ENCODE data around the gene SLC2A11. TPM values are rescaled to one million over a fixed set of nuclear protein-coding genes. Genes with fewer than 3 reads are reported as not detected.

SLC2A11 gene
- total RNA-seq, 1 experiment from 2014 or later = 18.9 TPM

DNA sequence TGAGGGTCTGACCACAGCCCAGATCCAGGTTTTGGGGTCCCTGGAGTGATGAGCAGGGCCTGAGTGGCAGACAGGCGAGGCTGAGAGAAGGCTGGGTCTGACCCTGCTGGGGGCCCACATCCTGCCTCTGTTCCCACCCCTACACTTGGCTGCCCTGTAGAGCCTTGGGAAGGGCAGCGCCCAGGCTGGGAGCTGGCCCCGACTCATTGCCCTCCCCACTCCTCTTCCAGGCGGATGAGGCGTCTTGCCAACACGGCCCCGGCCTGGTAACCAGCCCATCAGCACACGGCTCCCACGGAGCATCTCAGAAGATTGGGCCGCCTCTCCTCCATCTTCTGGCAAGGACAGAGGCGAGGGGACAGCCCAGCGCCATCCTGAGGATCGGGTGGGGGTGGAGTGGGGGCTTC, 23.8 kb upstream of the SLC2A11 start:
- Mint-ChIP-seq H3K4me1 (ENCODE audit: low read depth, unreplicated experiment) (peaks cover 14% of the 10 kb centered on the region), H3K4me3 (ENCODE audit: low read depth, unreplicated experiment) (no peak overlapping the region), H3K9me3 (ENCODE audit: low read depth, unreplicated experiment) (no peaks in the 10 kb centered on the region), H3K27me3 (ENCODE audit: unreplicated experiment) (peaks cover 10% of the 10 kb centered on the region), H3K27ac (ENCODE audit: unreplicated experiment) (no peak overlapping the region), H3K36me3 (ENCODE audit: insufficient read depth, unreplicated experiment) (peaks cover 42% of the 10 kb centered on the region)
- no TSS peak for BruUV-seq (replicated peaks)
- DNase-seq = no peak
- TF ChIP-seq, protein P1, sequence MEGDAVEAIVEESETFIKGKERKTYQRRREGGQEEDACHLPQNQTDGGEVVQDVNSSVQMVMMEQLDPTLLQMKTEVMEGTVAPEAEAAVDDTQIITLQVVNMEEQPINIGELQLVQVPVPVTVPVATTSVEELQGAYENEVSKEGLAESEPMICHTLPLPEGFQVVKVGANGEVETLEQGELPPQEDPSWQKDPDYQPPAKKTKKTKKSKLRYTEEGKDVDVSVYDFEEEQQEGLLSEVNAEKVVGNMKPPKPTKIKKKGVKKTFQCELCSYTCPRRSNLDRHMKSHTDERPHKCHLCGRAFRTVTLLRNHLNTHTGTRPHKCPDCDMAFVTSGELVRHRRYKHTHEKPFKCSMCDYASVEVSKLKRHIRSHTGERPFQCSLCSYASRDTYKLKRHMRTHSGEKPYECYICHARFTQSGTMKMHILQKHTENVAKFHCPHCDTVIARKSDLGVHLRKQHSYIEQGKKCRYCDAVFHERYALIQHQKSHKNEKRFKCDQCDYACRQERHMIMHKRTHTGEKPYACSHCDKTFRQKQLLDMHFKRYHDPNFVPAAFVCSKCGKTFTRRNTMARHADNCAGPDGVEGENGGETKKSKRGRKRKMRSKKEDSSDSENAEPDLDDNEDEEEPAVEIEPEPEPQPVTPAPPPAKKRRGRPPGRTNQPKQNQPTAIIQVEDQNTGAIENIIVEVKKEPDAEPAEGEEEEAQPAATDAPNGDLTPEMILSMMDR (IDR thresholded peaks at IDR 0.05; ENCODE audit: unreplicated experiment) = no peak
- intact Hi-C loops (cut with micrococcal nuclease; ENCODE audit: unreplicated experiment) = loop anchor here (10.0 kb wide), 1 partner anchor 49 kb away; the partner anchor contains the start of gene SMARCB1
- CTCF ChIA-PET = no interaction called here

DNA sequence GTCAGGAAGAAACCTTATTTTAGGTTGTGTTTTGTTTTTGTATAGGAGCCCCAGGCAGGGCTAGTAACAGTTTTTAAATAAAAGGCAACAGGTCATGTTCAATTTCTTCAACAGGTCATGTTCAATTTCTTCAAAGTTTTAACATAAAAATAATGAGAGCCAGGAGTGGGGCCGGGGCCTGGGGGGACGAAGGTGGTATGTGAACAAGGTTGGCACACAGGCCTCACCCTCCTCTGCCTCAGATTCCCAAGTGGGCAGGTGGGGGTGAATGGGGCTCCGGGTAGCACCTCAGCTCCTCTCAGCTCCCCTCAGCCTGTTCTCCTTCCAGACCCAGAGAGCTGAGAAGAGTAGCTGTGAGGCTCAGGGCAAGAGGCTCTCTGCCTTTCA, 23.3 kb upstream of the SLC2A11 start:
- TF ChIP-seq, protein P1 (IDR thresholded peaks at IDR 0.05; ENCODE audit: unreplicated experiment) = no peak
- no TSS peak for BruUV-seq (replicated peaks)
- H3K27ac Mint-ChIP-seq (ENCODE audit: unreplicated experiment) = no peak overlapping the region
- CTCF ChIA-PET = no interaction called here
- intact Hi-C loops (cut with micrococcal nuclease; ENCODE audit: unreplicated experiment) = loop anchor here (10.0 kb wide), 1 partner anchor 50 kb away; the partner anchor contains the start of gene SMARCB1
- peaks cover 15% of the 10 kb centered on the region for H3K27me3 Mint-ChIP-seq (ENCODE audit: unreplicated experiment)
- peaks cover 47% of the 10 kb centered on the region for H3K36me3 Mint-ChIP-seq (ENCODE audit: insufficient read depth, unreplicated experiment)
- H3K9me3 Mint-ChIP-seq (ENCODE audit: low read depth, unreplicated experiment) = no peaks in the 10 kb centered on the region
- H3K4me3 Mint-ChIP-seq (ENCODE audit: low read depth, unreplicated experiment) = no peak overlapping the region
- no peak for DNase-seq
- H3K4me1 Mint-ChIP-seq (ENCODE audit: low read depth, unreplicated experiment) = peaks cover 18% of the 10 kb centered on the region

DNA sequence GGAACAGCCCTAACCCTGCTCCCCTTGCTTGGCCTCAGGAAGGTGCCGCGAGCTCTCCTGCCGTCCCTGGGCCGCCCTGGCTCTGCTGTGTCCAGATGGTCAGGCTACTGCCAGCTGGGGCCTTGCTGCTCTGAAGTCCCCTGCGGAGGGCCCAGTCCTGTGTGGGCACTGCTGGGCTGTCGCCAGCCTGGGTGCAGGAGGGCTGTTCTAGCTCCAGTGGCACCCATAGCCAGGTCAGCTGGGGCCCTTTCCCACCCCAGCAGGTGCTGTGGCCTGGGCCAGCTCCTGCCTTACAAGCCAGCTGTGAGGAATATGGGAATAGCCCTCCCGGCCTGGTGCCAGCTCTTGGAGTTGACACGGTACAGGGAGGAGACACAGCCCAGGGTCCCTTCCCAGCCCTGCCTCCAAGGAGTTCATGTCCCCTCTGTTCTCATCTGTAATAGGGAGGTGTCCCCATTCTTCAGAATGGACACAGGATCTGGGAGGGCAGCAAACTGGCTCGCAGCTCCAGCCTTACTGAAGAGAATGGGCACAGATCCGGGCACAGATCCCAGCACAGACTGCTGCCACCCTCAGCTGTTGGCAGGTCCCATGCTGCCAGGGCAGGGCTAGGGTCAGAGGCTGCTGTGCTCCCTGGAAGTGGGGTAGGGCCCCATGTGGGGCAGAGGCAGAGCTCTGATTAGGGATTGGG, 22.7 kb upstream of the SLC2A11 start:
- Mint-ChIP-seq H3K9me3 (ENCODE audit: low read depth, unreplicated experiment) (no peaks in the 10 kb centered on the region), H3K36me3 (ENCODE audit: insufficient read depth, unreplicated experiment) (peaks cover 48% of the 10 kb centered on the region), H3K27me3 (ENCODE audit: unreplicated experiment) (peaks cover 20% of the 10 kb centered on the region), H3K4me3 (ENCODE audit: low read depth, unreplicated experiment) (no peak overlapping the region), H3K27ac (ENCODE audit: unreplicated experiment) (no peak overlapping the region), H3K4me1 (ENCODE audit: low read depth, unreplicated experiment) (peaks cover 23% of the 10 kb centered on the region)
- no TSS peak for BruUV-seq (replicated peaks)
- DNase-seq = no peak
- TF ChIP-seq, protein P1 (IDR thresholded peaks at IDR 0.05; ENCODE audit: unreplicated experiment) = no peak
- intact Hi-C loops (cut with micrococcal nuclease; ENCODE audit: unreplicated experiment) = loop anchor here (10.0 kb wide), 1 partner anchor 50 kb away; the partner anchor contains the start of gene SMARCB1
- CTCF ChIA-PET = interaction anchor here (0.6 kb wide), 1 partner anchor 266 kb away, joined by 3 read pairs; no protein-coding TSS in a partner anchor

DNA sequence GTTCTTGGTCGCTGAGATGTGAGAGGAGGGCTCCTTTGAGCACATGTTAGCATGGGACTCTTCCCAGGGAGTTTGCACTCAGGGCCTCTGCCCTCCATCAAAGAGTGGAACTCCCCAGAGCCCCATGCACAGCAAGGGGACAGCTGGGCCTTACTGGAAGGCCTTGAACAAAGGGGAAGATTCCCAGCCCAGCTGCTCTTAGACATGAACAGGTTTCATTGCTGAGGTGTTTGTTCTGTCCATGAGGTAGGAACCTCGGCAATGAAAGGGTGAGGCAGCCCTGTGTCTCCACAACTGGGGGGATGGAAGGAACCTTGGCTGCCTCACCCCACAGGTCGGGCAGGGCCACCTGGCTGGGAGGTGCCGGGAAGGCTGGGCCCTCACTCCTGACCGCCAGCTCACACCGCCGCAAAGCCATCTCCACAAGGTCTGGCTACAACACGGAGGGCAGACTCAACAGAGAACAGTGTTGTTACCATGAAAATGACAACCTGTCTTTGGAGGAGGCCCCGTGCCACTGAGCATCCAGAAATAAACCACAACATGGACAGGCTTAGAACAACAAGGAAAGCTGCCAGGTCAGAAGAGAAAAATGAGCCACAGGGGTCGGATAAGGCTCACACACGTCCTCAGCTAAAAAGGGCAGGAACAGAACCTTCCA, 22.1 kb upstream of the SLC2A11 start:
- DNase-seq = no peak
- no TSS peak for BruUV-seq (replicated peaks)
- CTCF ChIA-PET = interaction anchor here (0.6 kb wide), 1 partner anchor 267 kb away, joined by 3 read pairs; no protein-coding TSS in a partner anchor
- peaks cover 27% of the 10 kb centered on the region for H3K27me3 Mint-ChIP-seq (ENCODE audit: unreplicated experiment)
- H3K4me3 Mint-ChIP-seq (ENCODE audit: low read depth, unreplicated experiment) = no peak overlapping the region
- no peaks in the 10 kb centered on the region for H3K9me3 Mint-ChIP-seq (ENCODE audit: low read depth, unreplicated experiment)
- TF ChIP-seq, protein P1 (IDR thresholded peaks at IDR 0.05; ENCODE audit: unreplicated experiment) = no peak
- peaks cover 23% of the 10 kb centered on the region for H3K4me1 Mint-ChIP-seq (ENCODE audit: low read depth, unreplicated experiment)
- intact Hi-C loops (cut with micrococcal nuclease; ENCODE audit: unreplicated experiment) = loop anchor here (10.0 kb wide), 1 partner anchor 51 kb away; the partner anchor contains the start of gene SMARCB1
- no peak overlapping the region for H3K27ac Mint-ChIP-seq (ENCODE audit: unreplicated experiment)
- H3K36me3 Mint-ChIP-seq (ENCODE audit: insufficient read depth, unreplicated experiment) = peaks cover 48% of the 10 kb centered on the region

All from Calu3 (cell line).